ENCODE measurements around the gene SLC29A3. TPM values are rescaled to one million over a fixed set of nuclear protein-coding genes. Genes with fewer than 3 reads are reported as not detected.

The SLC29A3 gene
- polyA plus RNA-seq, 10 donors = 3.0 to 5.9 (median 3.6) TPM

DNA sequence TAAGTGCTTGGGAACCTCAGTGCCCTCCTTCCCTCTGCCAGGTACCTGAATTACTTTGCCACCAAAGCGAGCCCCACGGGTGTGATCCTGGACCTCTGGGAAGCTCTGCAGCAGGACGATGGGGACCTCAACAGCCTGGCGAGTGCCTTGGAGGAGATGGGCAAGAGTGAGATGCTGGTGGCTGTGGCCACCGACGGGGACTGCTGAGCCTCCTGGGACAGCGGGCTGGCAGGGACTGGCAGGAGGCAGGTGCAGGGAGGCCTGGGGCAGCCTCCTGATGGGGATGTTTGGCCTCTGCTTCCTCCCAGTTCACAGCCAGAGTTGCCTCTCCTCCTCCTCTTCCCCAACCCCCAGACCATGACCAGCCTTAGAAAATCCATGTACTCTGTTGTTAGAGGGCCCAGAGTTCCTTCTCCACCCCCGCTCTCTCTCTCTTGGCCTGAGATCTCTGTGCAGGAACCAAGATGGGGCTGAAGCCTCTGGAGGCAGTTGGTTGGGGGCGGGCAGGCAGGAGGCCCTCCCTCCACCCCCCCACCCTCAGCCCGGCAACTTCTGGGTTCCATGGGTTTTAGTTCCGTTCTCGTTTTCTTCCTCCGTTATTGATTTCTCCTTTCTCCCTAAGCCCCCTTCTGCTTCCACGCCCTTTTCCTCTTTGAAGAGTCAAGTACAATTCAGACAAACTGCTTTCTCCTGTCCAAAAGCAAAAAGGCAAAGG lies 19.8 kb upstream of the SLC29A3 start:
- DNase-seq = peak in 1 of 3 donors; percentile 35

DNA sequence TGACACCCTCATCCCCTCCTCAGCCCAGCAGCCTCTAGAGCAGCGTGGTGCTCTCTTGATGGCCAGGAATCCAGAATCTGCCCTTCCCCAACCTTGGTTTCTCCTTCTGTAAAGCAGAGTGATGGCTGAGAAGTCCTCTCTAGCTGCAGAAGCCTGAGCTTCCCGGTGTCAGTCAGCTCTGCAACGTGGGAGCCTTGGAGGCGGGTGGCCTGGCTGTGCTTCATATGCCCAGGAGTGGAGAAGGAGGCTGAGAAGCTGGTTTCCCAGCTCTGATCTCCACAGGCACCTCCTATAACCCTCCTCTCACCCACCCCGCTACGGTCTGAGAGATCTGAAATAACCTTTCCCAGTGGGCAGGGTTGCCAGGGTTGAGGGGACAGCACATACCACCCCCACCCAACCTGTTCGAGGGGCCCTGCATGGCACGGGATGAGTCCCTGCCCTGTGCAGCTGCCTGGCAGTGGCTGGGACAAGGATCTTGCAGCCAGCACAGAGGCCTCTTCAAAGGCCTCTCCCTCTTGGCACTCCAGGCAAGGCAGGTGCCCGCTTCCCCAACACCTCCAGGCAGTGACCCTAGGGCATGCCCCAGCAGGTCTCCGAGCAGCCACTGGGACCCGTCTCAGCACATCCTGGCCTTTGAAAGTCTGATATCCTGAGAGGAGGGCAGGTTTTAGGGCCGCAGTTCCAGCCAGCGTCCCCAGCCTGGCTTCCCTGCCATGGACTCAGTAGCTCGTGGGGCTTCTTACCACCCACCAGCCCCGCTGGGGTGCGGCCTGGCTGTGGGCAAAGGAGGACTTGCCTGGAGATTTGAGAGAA lies 18.3 kb upstream of the SLC29A3 start:
- no peak for DNase-seq

DNA sequence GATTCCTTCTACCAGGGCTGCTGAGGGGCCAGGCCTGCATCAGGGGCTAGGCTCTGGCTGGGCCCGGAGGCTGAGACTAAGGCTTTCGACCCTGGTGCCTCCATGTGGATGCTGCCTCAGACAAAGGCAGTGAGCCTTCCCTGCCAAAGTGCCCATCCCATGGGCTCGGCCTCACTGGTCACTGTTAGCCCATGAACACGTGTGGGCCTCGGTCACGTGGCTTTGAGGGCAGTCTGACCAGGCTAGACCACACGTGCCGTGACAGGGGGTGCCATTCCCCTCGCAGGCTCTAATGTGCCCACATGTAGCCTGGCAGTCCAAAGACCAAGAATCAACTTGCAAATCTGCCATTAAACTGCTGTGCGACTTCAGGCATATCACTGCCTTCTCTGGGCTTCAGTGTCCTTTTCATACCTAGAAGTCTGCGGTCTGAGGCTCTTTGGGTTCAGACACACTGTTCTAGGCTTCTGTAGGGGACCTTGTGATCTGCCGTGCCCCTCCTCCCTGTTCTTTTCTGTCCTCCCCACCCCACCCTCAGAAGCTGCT lies 17.6 kb upstream of the SLC29A3 start:
- no peak for DNase-seq

DNA sequence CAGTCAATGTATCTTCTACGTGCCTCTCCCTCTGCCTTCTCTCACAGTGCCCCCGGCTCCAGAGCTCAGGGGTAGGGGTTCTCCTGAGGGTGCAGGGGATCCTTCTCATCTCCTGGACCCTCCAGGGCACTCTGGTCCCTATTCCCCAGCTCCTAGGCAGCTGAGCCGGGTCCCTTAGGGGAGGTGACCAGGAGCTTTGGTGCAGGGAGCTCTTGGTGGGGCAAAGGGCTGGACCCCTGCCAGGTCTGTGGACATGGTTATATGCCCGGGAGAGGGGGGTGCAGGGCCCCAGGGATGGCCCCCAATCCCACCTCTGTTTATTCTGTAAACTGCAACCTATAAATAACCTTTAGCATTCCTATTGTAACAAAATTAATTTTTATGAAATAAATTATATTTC lies 16.6 kb upstream of the SLC29A3 start:
- DNase-seq = no peak

DNA sequence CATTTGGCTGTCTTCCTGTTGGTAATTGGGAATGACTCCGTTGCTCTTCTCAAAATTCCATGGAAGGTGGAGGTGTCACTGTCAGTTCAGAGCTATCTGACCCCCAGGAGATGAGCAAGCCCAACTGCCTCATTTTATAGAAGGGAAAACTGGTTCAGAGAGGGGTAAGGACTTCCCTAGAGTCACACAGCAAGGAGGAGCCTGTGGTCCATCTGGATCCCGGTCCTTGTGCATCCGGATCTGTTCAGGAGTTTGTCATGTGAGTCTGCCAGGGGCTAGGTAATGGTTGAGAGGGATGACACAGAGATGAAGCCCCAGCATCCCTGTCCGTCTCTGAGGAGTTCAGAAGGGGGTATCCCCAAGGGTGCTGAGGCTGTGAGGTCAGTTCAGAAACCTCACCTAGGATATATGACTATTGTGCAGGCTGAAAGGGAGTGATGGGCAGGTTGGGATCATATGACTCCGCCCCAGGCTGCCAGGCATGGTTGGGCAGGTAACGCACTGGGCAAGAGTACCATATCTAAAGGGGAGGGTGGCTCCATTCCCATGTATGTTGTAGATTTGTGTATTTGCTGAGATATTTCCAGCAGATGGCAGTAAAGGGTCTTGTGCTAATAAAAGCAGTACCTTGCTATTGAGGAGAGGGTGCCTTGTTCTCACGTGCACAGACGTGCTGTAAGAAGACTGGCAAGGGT lies 16.0 kb upstream of the SLC29A3 start:
- DNase-seq = peak in 1 of 3 donors; percentile 69

DNA sequence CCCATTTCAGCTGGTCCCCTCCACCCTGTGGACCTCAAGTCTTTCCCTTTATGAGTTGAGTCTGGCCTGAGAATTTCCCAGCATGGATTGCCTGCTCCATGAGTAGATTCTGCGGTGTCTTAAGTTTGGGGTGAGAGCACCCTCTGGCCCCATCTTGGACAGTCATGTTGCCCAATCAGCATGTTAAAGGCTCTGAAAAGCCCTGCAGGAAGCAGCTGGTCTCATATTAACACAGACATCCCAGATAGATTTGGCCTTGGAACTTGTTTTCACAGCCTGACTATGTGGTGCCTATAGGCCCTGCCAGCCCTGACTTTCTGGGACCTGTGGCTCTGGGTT lies 15.5 kb upstream of the SLC29A3 start:
- no peak for DNase-seq

DNA sequence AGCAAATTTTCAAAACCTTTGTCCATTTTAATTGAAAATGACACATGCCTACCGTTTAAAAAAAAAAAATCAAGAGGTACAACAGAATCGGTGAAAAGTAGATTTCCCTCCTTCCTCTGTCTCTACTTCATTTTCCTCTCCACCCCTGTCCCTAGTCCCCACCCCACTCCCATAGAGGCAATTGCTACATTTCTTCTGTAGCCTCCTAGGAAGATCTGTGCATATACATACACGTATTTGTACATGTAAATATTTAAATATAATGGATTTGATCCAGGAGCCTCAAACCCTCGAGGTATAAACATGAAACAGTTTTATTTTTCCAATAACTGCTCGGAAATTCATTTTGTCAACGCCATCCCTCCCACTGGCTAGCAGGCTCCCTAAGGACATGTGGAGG lies 14.1 kb upstream of the SLC29A3 start:
- no peak for DNase-seq

DNA sequence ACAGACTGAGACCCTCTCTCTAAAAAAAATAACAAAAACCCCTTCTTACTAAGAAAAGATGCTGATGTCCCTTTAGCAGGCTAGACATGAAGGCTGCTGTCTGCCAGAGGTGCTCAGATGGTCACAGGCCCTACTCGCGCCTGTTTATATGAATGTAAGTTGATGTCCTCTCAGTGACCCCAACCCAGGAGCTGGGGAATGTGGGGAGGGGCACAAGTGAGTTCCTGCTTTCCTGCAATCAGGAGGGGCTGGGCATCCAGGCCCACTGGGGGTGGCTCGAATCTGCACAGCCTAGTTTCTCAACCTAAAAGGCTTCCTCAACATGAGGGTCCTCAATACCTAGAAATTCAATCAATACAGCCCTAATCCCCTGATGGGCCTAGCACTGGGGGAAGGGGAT lies 12.1 kb upstream of the SLC29A3 start:
- DNase-seq = no peak

DNA sequence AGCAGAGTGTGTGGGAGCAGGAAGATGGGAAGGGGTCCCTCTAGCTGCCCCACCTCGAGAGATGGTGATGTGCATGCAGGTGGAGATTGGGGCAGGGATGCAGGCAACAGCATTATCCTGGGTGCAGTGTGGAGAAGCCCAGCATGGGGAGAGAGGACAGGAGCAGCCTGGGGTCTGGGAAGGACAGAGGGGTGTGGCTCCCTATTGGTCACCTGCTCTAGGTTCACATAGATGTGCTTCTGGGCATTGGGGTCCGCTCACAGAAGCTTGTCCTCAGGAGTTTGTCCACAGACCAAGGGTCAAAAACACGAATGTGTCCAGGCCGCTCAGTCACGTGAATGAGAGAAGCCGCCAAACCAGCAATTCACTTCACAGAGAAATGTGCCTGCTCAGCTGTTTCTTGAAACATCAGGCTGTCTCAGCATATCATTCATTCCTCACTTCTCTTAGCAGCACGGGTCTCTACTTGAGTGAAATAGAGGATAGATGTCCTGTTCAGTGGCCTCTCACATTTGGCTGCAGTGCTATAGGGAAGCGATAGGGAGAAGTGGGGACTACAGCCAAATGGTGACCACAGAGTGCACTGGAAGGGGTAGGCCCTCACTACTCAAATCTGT lies 11.5 kb upstream of the SLC29A3 start:
- DNase-seq = peak in 1 of 3 donors; percentile 5

DNA sequence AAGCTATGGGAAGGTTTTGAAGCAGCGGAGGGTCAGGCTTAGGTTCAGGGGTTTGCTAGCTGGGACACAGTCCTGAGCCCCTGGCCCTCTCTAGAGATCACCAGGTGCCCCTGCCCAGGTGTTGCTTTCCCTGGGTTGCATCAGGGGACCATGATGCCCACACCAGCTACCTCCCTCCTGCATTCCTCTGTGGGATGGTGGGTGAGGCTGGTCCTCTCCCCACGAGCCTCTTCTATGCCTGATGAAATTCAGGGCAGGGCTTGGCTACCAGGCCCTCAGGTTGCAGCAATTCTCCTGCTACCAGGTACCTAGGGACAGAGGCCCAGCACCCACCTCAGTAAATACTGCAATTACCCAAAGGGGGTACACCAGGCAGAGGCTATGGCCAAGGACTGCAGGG lies 10.8 kb upstream of the SLC29A3 start:
- DNase-seq = no peak

DNA sequence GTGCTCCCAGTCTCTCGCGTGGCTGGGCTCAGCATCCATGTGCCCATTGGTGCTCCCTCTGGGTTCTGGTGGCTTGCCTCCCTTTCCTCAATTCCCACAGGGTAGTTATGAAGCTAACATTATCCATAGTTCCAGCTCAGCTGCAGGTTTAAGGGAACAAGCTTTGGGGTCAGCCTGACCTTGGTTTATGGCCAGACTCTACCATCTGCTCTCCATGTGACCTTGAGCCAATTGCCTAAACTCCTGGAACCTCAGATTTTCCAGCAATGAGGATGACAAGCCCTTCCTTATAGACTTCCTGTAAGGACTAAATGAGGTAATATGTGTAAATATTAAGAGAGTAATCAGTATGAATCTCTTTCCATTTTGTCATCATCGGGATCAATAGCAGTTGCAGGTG lies 10.1 kb upstream of the SLC29A3 start:
- DNase-seq = no peak

DNA sequence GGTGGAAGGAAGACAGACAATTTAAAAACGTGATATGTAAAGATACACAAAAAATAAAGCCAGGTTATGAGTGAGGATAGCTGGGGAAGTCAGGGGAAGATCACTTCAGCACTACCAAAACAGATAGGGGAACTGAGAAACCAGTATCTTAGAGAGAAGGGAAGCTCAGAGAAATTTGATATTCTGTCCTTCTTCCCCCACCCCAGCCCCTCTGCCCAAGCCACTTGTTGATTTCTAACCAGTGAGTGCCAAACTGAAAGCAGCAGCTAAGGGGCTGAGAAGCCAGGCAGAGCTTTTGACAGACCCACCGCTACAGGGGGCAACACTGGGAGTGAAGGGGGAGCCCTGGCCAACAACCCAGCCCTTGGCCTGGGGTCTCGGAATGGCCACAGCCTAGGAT lies 9.1 kb upstream of the SLC29A3 start:
- DNase-seq = no peak

DNA sequence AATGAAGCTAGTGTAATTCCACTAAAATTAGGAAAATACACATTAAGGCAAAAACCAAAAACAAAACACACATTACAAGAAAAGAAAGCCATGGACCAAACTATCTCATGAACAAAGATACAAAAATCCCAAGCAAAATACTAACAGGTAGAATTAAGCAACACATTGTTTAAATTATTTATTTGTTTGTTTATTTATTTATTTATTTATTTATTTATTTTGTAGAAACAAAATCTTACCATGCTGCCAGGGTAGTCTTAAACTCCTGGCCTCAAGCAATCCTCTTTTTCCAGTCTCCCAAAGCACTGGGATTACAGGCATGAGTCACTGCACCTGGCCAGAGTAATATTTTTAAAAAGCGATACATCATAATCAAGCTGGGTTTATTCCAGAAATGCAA lies 6.8 kb upstream of the SLC29A3 start:
- DNase-seq = no peak

DNA sequence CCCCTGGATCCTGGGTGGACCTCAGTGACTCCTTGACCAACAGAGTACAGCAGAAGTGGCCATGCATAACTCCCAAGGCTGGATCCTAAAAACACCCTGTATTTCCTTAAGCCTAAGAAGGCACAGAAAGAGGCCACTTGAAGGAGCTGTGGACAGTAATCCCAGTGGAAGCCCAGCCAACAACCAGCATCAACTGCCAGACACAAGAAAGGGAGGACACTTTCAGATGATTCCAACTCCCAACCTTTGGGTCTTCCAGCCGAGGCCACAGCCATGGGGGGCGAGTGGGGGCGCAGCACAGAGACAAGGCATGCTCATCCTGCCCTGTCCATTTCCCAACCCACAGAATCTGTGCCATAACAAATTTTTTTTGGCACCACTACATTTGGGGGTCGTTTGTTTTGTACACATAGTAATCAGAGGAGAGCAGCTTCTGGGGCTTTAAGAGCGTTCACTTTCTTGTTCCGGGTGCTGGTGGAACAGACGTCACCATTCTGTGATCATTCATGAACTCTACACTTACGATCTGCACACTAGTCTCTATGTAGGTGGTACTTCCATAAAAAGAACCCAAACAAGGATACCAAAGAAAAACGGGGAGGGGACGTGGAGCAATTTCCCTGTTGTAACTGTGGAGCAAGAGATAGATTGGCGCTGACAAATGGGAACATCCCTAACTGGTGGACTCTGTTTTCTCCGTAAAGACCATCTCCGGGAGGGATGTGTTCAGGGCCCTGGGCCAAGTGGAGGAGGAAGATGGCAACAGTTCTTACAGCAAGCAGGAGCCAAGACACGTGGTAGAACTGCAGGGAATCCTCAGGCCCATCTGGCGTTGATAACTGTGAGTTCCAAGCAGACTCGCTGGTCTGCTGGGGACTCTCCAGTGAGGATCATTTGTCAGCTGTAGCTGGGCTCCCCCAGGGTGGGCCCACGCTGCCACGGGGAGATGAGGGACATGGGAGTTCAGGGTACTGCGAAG lies 6.0 kb upstream of the SLC29A3 start:
- DNase-seq = peak; percentile 59 to 94 (median 88)

DNA sequence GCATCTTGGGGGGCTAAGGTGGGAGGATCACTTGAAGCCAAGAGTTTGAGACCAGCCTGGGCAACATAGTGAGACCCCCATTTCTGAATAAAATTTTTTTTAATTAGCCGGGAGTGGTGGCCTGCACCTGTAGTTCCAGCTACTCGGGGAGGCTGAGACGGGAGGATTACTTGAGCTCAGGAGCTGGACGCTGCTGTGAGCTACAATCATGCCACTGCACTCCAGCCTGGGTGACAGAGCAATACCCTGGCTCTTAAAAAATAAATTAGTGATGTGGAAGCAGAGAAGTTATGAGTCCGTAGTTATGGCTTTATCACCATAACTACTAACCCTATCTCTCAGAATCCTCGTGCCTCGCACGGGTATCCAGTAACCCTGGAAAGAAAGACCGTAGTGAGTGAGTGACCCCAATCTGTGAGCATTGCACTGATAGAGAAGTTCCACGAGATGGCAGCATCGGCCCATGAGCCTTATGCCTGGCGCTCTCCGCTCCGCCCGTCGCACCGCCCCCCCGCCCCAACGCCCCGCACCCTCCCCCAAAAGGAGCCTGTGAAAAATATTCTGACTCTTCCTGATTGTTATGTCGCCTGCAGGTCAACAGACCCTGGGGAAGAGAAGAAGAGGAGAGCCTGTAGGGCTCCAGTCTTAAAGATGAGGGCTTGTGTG lies 4.9 kb upstream of the SLC29A3 start:
- DNase-seq = peak; percentile 37 to 85 (median 68)

DNA sequence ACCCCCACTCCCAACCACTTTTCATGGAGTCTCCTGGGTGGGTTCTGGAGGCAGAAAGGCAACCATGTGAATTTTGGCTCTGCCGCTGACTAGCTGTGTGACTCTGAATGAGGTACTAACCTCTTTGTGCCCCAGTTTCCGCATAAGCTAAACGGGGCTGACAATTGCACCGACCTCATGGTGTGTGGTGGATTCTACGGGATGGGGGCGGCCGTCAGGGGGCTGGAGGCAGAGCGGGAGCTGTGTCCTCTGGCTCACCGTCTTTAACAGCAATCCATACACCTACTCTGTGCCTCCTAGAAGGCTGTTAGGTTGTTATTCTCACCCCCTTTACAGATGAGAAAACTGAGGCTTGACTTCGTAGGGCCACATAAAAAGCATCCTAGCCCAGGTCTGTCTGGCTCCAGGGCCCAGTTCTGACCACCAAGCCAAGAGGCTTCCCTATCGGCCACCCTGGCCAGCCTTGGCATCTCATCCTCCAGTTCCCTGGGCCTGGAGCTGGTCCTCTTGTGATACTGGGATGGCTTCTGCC lies 4.3 kb upstream of the SLC29A3 start:
- no peak for DNase-seq

DNA sequence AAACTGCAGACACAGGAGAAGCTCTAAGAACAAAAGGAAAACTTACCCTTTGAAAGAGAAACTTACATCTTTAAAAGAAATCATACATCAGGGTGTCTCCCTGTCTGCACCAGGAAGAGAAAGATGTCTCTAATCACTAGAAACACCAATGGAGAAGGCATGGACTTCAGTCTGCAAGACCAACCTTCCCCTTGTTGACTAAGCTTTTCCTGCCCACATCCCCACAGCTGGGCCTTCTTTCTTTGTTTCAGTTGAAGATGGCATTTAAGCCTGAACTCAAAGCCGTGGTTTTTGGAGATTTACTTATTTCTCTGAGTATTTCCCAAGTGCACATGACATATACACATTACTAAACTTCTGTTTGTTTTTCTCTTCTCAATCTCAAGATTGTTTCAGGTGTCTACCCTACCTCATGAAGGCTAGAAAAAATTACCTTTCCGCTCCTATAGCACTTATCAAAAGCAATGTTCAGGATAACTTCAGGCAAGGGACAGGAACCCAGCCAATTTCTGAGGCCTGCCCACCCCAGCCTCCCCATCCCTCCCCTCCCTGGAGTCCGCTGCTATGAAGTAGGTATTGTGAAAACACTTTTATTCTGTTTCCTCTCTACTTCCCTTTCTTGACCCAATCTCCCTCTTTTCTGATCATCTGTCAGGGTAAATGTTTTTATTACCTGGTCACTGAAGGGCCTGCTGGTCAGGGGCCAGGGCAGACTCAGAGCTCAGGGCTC lies 2.8 kb upstream of the SLC29A3 start:
- DNase-seq = no peak

DNA sequence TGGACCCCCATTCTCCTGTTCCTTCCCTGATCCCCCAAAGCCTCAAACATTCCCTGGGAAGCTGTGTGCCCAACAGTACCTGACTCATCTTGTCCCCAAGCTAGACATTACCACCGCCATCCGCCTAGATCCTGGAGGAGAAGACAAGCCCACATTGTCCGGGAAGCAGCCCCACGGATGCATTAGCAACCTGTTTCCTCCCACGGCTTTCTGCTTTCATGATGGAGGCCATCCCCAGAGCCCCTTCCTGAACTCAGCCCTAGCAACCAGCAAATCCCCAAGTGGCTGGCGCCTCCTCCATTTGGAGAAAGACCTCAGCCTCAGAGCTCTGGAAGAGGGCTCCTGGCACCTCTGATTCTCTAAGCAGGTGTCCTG lies 2.3 kb upstream of the SLC29A3 start:
- no peak for DNase-seq

DNA sequence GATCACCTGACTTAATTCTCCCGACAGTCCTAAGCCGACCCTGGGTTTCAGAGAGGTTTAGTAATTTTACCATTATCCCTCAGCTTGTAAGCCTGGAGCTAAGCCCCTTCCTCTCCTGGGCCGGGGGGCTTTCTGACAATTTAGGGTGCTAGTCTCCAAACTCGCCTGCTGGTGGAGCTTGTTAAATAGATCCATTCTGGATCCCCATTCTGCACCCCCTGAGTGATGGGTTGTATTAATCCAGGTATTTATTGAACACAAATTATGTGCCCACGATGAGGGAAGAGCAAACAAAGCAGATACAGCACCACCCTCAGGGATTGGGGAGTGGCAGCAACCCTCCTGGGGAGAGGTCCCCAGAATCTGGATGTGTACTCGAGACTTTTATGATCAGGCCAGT lies 1.3 kb upstream of the SLC29A3 start:
- no peak for DNase-seq

All from muscle of back (tissue), 11 donors.